GM20000 (cell line): Measurements from ENCODE around the gene KCNMA1.

Experiments used
- DNase-seq: peaks from one replicate; pipeline ENCODE4 v3.0.0; 2012; ENCODE audit warnings: low spot score
- CTCF ChIP-seq: IDR thresholded peaks from 2 replicates; pipeline ENCODE4 v1.5.1; 2012; ENCODE audit warnings: mild to moderate bottlenecking, control low read depth; ENCODE audit errors: extremely low read depth, missing control alignments

Gene KCNMA1

GRCh38 chr10:77548157-77548556 lies 89.5 kb downstream of the KCNMA1 start:
- DNase-seq, result no peak
- no peak for TF ChIP-seq CTCF

- TF ChIP-seq CTCF, result no peak
- no peak for DNase-seq
These were observed 90.1 kb downstream of the KCNMA1 start for GRCh38 chr10:77547307-77548050.

GRCh38 chr10:77546042-77546441 lies 91.6 kb downstream of the KCNMA1 start:
- TF ChIP-seq CTCF, result no peak

GRCh38 chr10:77545585-77545984 lies 92.0 kb downstream of the KCNMA1 start:
- no peak for TF ChIP-seq CTCF
- no peak for DNase-seq

More at GRCh38 chr10:77546042-77546441, 91.6 kb downstream of the KCNMA1 start:
- no peak for DNase-seq

- DNase-seq, result no peak
- no peak for TF ChIP-seq CTCF
These were observed 93.0 kb downstream of the KCNMA1 start for GRCh38 chr10:77544617-77545016.

GRCh38 chr10:77542710-77543259 lies 94.8 kb downstream of the KCNMA1 start:
- DNase-seq, result no peak
- TF ChIP-seq CTCF, result no peak

- TF ChIP-seq CTCF, result no peak
- DNase-seq, result no peak
These were observed 95.7 kb downstream of the KCNMA1 start for GRCh38 chr10:77541944-77542343.
